ENCODE data around the gene METTL5. TPM values are rescaled to one million over a fixed set of nuclear protein-coding genes. Genes with fewer than 3 reads are reported as not detected.
"Not testable (repeated sequence)": the region's sequence is repeated elsewhere in the genome, so short reads cannot be mapped to it uniquely, and the experiment has no call there.

METTL5 gene
- polyA plus RNA-seq, 3 donors: 11.1 to 60.8 (median 51.0) TPM

DNA sequence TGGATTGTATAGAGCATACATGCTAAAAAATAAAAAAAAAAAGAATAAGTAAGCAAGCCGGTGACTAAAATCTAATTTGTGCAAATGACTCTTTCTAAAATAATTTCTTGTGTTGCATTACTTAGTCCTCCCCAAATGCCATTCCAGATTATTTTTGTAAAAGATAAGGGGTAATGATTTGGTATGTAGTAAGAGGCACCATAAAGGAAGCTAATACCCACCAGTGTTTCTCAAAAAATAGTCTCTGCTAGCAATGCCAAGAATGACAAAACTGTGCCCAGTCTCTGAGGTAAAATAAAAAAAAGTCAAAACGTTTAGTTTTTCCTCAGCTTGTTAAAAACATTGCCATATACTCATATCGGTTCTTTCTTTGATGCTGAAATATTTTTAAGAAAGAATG is 2.7 kb downstream of the METTL5 start:
- DNase-seq: no peak
- Histone ChIP-seq H2AFZ (ENCODE audit: insufficient read depth, low read depth, low read length, poor library complexity, severe bottlenecking) (no peak overlapping the region), H3K4me3 (replicated peaks in 1 of 3; ENCODE audit: low read depth in 2 of 3, low read length in 3 of 3) (no peak overlapping the region), H3K4me1 (ENCODE audit: control insufficient read depth in 1 of 2, insufficient read depth in 2 of 2, low read length in 2 of 2) (peaks cover 15 to 25% of the 10 kb centered on the region in 2 donors), H4K20me1 (ENCODE audit: insufficient read depth, low read length) (no peaks in the 10 kb centered on the region), H3K9ac (ENCODE audit: insufficient read depth, low read length, poor library complexity, severe bottlenecking) (no peak overlapping the region), H3K4me2 (replicated peaks; ENCODE audit: extremely low read depth, low read length, poor library complexity, severe bottlenecking) (no peak overlapping the region), H3K27ac (ENCODE audit: low read depth in 1 of 2, low read length in 2 of 2) (no peak overlapping the region), H3K36me3 (replicated peaks in 1 of 2; ENCODE audit: control insufficient read depth in 1 of 2, insufficient read depth in 2 of 2, low read length in 2 of 2) (peaks cover 12 to 20% of the 10 kb centered on the region in 2 donors), H3K9me3 (replicated peaks in 1 of 2; ENCODE audit: control insufficient read depth in 1 of 2, insufficient read depth in 1 of 2, low read length in 2 of 2) (no peaks in the 10 kb centered on the region), H3K27me3 (ENCODE audit: control insufficient read depth in 2 of 2, insufficient read depth in 2 of 2, low read length in 2 of 2) (no peaks in the 10 kb centered on the region), H3K79me2 (ENCODE audit: insufficient read depth, low read length) (peaks cover 29% of the 10 kb centered on the region)
- peaks cover 22 to 39% of the 10 kb centered on the region in 2 donors for H3K36me3 Mint-ChIP-seq
- H3K27ac Mint-ChIP-seq: no peak overlapping the region
- WGBS (ENCODE audit: insufficient coverage): no CpG with 5 or more reads among the region's 3 CpGs
- peaks cover 0 to 2% (median 1%) of the 10 kb centered on the region in 3 donors for H3K27me3 Mint-ChIP-seq (ENCODE audit: low read depth in 3 of 3)
- H3K4me3 Mint-ChIP-seq: no peak overlapping the region
- peaks cover 0 to 8% (median 4%) of the 10 kb centered on the region in 7 donors for H3K9me3 Mint-ChIP-seq
- peaks cover 24% of the 10 kb centered on the region for H3K4me1 Mint-ChIP-seq
- intact Hi-C loops (cut with micrococcal nuclease): loop anchor here (10.0 kb wide), 3 partner anchors 113 to 247 kb away; partner anchors contain the start of genes FASTKD1 (in 1 of the 2) and PPIG (in 1 of the 2)
- TF ChIP-seq, protein P1, sequence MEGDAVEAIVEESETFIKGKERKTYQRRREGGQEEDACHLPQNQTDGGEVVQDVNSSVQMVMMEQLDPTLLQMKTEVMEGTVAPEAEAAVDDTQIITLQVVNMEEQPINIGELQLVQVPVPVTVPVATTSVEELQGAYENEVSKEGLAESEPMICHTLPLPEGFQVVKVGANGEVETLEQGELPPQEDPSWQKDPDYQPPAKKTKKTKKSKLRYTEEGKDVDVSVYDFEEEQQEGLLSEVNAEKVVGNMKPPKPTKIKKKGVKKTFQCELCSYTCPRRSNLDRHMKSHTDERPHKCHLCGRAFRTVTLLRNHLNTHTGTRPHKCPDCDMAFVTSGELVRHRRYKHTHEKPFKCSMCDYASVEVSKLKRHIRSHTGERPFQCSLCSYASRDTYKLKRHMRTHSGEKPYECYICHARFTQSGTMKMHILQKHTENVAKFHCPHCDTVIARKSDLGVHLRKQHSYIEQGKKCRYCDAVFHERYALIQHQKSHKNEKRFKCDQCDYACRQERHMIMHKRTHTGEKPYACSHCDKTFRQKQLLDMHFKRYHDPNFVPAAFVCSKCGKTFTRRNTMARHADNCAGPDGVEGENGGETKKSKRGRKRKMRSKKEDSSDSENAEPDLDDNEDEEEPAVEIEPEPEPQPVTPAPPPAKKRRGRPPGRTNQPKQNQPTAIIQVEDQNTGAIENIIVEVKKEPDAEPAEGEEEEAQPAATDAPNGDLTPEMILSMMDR (IDR thresholded peaks at IDR 0.05): no peak

DNA sequence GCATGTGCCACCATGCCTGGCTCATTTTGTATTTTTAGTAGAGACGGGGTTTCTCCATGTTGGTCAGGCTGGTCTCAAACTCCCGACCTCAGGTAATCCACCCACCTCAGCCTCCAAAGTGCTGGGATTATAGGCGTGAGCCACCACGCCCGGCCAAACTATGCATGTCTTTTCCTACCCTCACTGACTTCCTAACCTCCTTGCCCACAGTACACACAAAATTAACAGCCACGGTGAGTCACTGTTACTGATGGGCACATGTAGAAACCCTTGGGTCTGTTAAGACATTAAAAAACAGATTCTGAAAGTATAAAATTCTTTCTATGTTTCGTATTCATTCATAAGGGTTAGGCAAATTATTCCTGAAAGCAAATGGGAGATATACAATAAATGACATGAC is 4.6 kb downstream of the METTL5 start:
- not testable (repeated sequence) for H3K4me3 Mint-ChIP-seq; H2AFZ ChIP-seq (ENCODE audit: insufficient read depth, low read depth, low read length, poor library complexity, severe bottlenecking); H3K9me3 Mint-ChIP-seq; H3K27me3 Mint-ChIP-seq (ENCODE audit: low read depth in 3 of 3); H3K9me3 ChIP-seq (replicated peaks in 1 of 2; ENCODE audit: control insufficient read depth in 1 of 2, insufficient read depth in 1 of 2, low read length in 2 of 2); DNase-seq; H3K27ac ChIP-seq (ENCODE audit: low read depth in 1 of 2, low read length in 2 of 2); H3K4me3 ChIP-seq (replicated peaks in 1 of 3; ENCODE audit: low read depth in 2 of 3, low read length in 3 of 3); H4K20me1 ChIP-seq (ENCODE audit: insufficient read depth, low read length); H3K27me3 ChIP-seq (ENCODE audit: control insufficient read depth in 2 of 2, insufficient read depth in 2 of 2, low read length in 2 of 2); H3K4me2 ChIP-seq (replicated peaks; ENCODE audit: extremely low read depth, low read length, poor library complexity, severe bottlenecking)
- peaks cover 19 to 38% of the 10 kb centered on the region in 2 donors for H3K36me3 ChIP-seq (replicated peaks in 1 of 2; ENCODE audit: control insufficient read depth in 1 of 2, insufficient read depth in 2 of 2, low read length in 2 of 2)
- peak overlapping the region in 1 of 7 donors; percentile 18 for H3K27ac Mint-ChIP-seq
- H3K4me1 Mint-ChIP-seq: peaks cover 22% of the 10 kb centered on the region
- peaks cover 29% of the 10 kb centered on the region for H3K79me2 ChIP-seq (ENCODE audit: insufficient read depth, low read length)
- H3K4me1 ChIP-seq (ENCODE audit: control insufficient read depth in 1 of 2, insufficient read depth in 2 of 2, low read length in 2 of 2): peaks cover 10 to 20% of the 10 kb centered on the region in 2 donors
- intact Hi-C loops (cut with micrococcal nuclease): loop anchor here (10.0 kb wide), 3 partner anchors 115 to 245 kb away; partner anchors contain the start of genes FASTKD1 (in 1 of the 2) and PPIG (in 1 of the 2)
- peaks cover 34 to 51% of the 10 kb centered on the region in 2 donors for H3K36me3 Mint-ChIP-seq
- peak overlapping the region; percentile 8 for H3K9ac ChIP-seq (ENCODE audit: insufficient read depth, low read length, poor library complexity, severe bottlenecking)
- 84% methylated on average over 5 of the region's 7 CpGs for WGBS (ENCODE audit: insufficient coverage)

All from CD14-positive monocyte (primary cell).